ENCODE measurements around the gene PSENEN. TPM values are rescaled to one million over a fixed set of nuclear protein-coding genes. Genes with fewer than 3 reads are reported as not detected.

PSENEN gene
- total RNA-seq, 1 experiment from 2014 or later = 70.2 TPM

GRCh38 chr19:35717665-35718344 is 27.6 kb upstream of the PSENEN start, which contains the start of gene KMT2B:
Gene KMT2B, plus strand, starts transcription at chr19:35718003. Its CDS starts 16 bp downstream, at chr19:35718019.
- Histone ChIP-seq H3K27me3 (replicated peaks; ENCODE audit: control insufficient read depth, insufficient read depth, low read length) (no peaks in the 10 kb centered on the region), H3K9me3 (no peaks in the 10 kb centered on the region), H3K4me3 (ENCODE audit: low read depth, low read length) (peak within 1 kb of the TSS; percentile 91), H3K4me1 (peaks cover 8% of the 10 kb centered on the region), H3K36me3 (ENCODE audit: control insufficient read depth, insufficient read depth, low read length) (peaks cover 1% of the 10 kb centered on the region; the same call in 1 of the 2 replicates)
- Mint-ChIP-seq H3K27ac (ENCODE audit: unreplicated experiment) (peak within 1 kb of the TSS; percentile 82), H3K9me3 (ENCODE audit: unreplicated experiment) (no peaks in the 10 kb centered on the region), H3K36me3 (ENCODE audit: insufficient read depth, unreplicated experiment) (peaks cover 34% of the 10 kb centered on the region), H3K4me1 (ENCODE audit: low read depth, unreplicated experiment) (peaks cover 16% of the 10 kb centered on the region), H3K27me3 (ENCODE audit: insufficient read depth, unreplicated experiment) (no peaks in the 10 kb centered on the region), H3K4me3 (ENCODE audit: unreplicated experiment) (peak within 1 kb of the TSS; percentile 81)
- DNase-seq = peak in 1 of 2 experiments; percentile 98
- intact Hi-C loops (cut with micrococcal nuclease; ENCODE audit: unreplicated experiment) = loop anchor here (1.0 to 5.0 kb wide), 8 partner anchors 16 to 213 kb away; partner anchors contain the start of genes COX6B1 and LIN37
- ChIA-PET POLR2A (interaction anchor here (1.0 kb wide), 1 partner anchor 22 kb away, joined by 4 read pairs; no protein-coding TSS in a partner anchor), CTCF (no interaction called here)
- no TSS peak for BruUV-seq (replicated peaks)
- TF ChIP-seq CTCF (IDR thresholded peaks at IDR 0.05; ENCODE audit: insufficient read depth in 1 of 2, low read depth in 1 of 2, low read length in 1 of 2, severe bottlenecking in 1 of 2, unreplicated experiment in 1 of 2) = no peak

GRCh38 chr19:35718345-35719041 is 27.0 kb upstream of the PSENEN start:
- Histone ChIP-seq H3K9me3 (no peaks in the 10 kb centered on the region), H3K36me3 (ENCODE audit: control insufficient read depth, insufficient read depth, low read length) (peaks cover 4% of the 10 kb centered on the region), H3K4me1 (peaks cover 8% of the 10 kb centered on the region), H3K27me3 (replicated peaks; ENCODE audit: control insufficient read depth, insufficient read depth, low read length) (no peaks in the 10 kb centered on the region), H3K4me3 (ENCODE audit: low read depth, low read length) (peak overlapping the region; percentile 79)
- ChIA-PET CTCF (interaction anchor here (0.6 to 1.0 kb wide), 2 partner anchors 22 to 260 kb away, joined by 3 to 5 read pairs; no protein-coding TSS in a partner anchor), POLR2A (interaction anchor here (0.5 to 1.0 kb wide), 3 partner anchors 22 to 209 kb away, joined by 3 to 5 read pairs (median 4); no protein-coding TSS in a partner anchor)
- peak in 1 of 2 experiments; percentile 42 for DNase-seq
- Mint-ChIP-seq H3K4me1 (ENCODE audit: low read depth, unreplicated experiment) (peaks cover 16% of the 10 kb centered on the region), H3K9me3 (ENCODE audit: unreplicated experiment) (no peaks in the 10 kb centered on the region), H3K27me3 (ENCODE audit: insufficient read depth, unreplicated experiment) (no peaks in the 10 kb centered on the region), H3K36me3 (ENCODE audit: insufficient read depth, unreplicated experiment) (peaks cover 40% of the 10 kb centered on the region), H3K27ac (ENCODE audit: unreplicated experiment) (peak overlapping the region; percentile 70), H3K4me3 (ENCODE audit: unreplicated experiment) (peak overlapping the region; percentile 79)
- BruUV-seq (replicated peaks) = TSS peak; percentile 28
- no peak for TF ChIP-seq CTCF (IDR thresholded peaks at IDR 0.05; ENCODE audit: insufficient read depth in 1 of 2, low read depth in 1 of 2, low read length in 1 of 2, severe bottlenecking in 1 of 2, unreplicated experiment in 1 of 2)
- intact Hi-C loops (cut with micrococcal nuclease; ENCODE audit: unreplicated experiment) = loop anchor here (5.0 kb wide), 1 partner anchor 71 kb away; the partner anchor contains the start of gene COX6B1
